ENCODE data around the gene CCL28.

- TF ChIP-seq FLYWCH1 (CRISPR knock-in tag; IDR thresholded peaks at IDR 0.05) (no peak), ZSCAN25 (CRISPR knock-in tag; IDR thresholded peaks at IDR 0.05) (no peak), BRF2 (CRISPR knock-in tag; IDR thresholded peaks at IDR 0.05) (no peak), KIAA2018 (CRISPR knock-in tag; IDR thresholded peaks at IDR 0.05; ENCODE audit: borderline replicate concordance) (no peak), ZNF362 (CRISPR knock-in tag; IDR thresholded peaks at IDR 0.05; ENCODE audit: borderline replicate concordance) (no peak), ZNF704 (CRISPR knock-in tag; IDR thresholded peaks at IDR 0.05; ENCODE audit: borderline replicate concordance) (no peak), ZNF20 (CRISPR knock-in tag; IDR thresholded peaks at IDR 0.05) (no peak), ARNT (IDR thresholded peaks at IDR 0.05) (no peak), ZBTB10 (CRISPR knock-in tag; IDR thresholded peaks at IDR 0.05; ENCODE audit: borderline replicate concordance) (no peak), ZFX (CRISPR knock-in tag; IDR thresholded peaks at IDR 0.05; ENCODE audit: low read depth) (no peak)
These were observed 21.2 kb upstream of the CCL28 start for GRCh38 chr5:43433382-43433781.

Data from HepG2 (cell line).